Fibroblast of gingiva (primary cell): ENCODE data around the gene MBD3L3.
"Not testable (repeated sequence)": the region's sequence is repeated elsewhere in the genome, so short reads cannot be mapped to it uniquely, and the experiment has no call there.

ENCODE experiments used
- DNase-seq: peaks from one replicate; pipeline ENCODE4 v3.0.0-alpha.2; 2011; ENCODE audit warnings: low read depth

Gene MBD3L3

GRCh38 chr19:7063339-7063738, 4.9 kb upstream of the MBD3L3 start:
- no peak for DNase-seq

GRCh38 chr19:7059977-7060376, 1.5 kb upstream of the MBD3L3 start:
- DNase-seq = not testable (repeated sequence)

- not testable (repeated sequence) for DNase-seq
These were observed 2.1 kb downstream of the MBD3L3 start for GRCh38 chr19:7056371-7056770.

- DNase-seq = not testable (repeated sequence)
These were observed 2.8 kb downstream of the MBD3L3 start for GRCh38 chr19:7055679-7056078.

GRCh38 chr19:7054635-7055368, 3.7 kb downstream of the MBD3L3 start:
- DNase-seq = not testable (repeated sequence)

- DNase-seq = not testable (repeated sequence)
These were observed 5.6 kb downstream of the MBD3L3 start for GRCh38 chr19:7052896-7053295.

- DNase-seq = not testable (repeated sequence)
These were observed 7.1 kb downstream of the MBD3L3 start for GRCh38 chr19:7051421-7051820.

- DNase-seq = not testable (repeated sequence)
These were observed 9.5 kb downstream of the MBD3L3 start, which contains the start of gene MBD3L2 for GRCh38 chr19:7049021-7049420. Gene MBD3L2, plus strand, starts transcription at chr19:7049321. Its CDS starts 53 bp downstream, at chr19:7049374.

GRCh38 chr19:7041563-7041962, 16.9 kb downstream of the MBD3L3 start:
- DNase-seq = not testable (repeated sequence)

- not testable (repeated sequence) for DNase-seq
These were observed 18.4 kb downstream of the MBD3L3 start, which contains the start of gene MBD3L4 for GRCh38 chr19:7040079-7040478. Gene MBD3L4, minus strand, starts transcription at chr19:7040179. Its CDS starts 35 bp downstream, at chr19:7040144.

- DNase-seq = not testable (repeated sequence)
These were observed 28.2 kb downstream of the MBD3L3 start, which contains the start of gene MBD3L5 for GRCh38 chr19:7030278-7030677. Gene MBD3L5, plus strand, starts transcription at chr19:7030578. Its CDS starts 34 bp downstream, at chr19:7030612.

- not testable (repeated sequence) for DNase-seq
These were observed 29.7 kb downstream of the MBD3L3 start for GRCh38 chr19:7028790-7029189.

- DNase-seq = not testable (repeated sequence)
These were observed 37.1 kb downstream of the MBD3L3 start, which contains the start of gene MBD3L2B for GRCh38 chr19:7021331-7021730. Gene MBD3L2B, minus strand, starts transcription at chr19:7021431. Its CDS starts 34 bp downstream, at chr19:7021397.

GRCh38 chr19:7018828-7019227, 39.6 kb downstream of the MBD3L3 start:
- no peak for DNase-seq

- DNase-seq = no peak
These were observed 44.8 kb downstream of the MBD3L3 start for GRCh38 chr19:7013678-7014077.

GRCh38 chr19:7010722-7011593, 47.5 kb downstream of the MBD3L3 start:
- no peak for DNase-seq

- no peak for DNase-seq
These were observed 50.6 kb downstream of the MBD3L3 start for GRCh38 chr19:7007859-7008258.
